IMR-90 (cell line): ENCODE data around the gene MAP2K5.

Experiments
- MAZ ChIP-seq: IDR thresholded peaks from 2 replicates; pipeline ENCODE4 v1.6.1; 2012; ENCODE audit warnings: low read depth, mild to moderate bottlenecking, low read length, improper control_type of control experiment, moderate library complexity, borderline replicate concordance
- TF ChIP-seq, protein P1 (sequence below): conservative IDR thresholded peaks from 2 replicates; pipeline ENCODE4 v1.5.1; 2012; ENCODE audit warnings: mild to moderate bottlenecking, low read depth, low read length, improper control_type of control experiment

DNA sequence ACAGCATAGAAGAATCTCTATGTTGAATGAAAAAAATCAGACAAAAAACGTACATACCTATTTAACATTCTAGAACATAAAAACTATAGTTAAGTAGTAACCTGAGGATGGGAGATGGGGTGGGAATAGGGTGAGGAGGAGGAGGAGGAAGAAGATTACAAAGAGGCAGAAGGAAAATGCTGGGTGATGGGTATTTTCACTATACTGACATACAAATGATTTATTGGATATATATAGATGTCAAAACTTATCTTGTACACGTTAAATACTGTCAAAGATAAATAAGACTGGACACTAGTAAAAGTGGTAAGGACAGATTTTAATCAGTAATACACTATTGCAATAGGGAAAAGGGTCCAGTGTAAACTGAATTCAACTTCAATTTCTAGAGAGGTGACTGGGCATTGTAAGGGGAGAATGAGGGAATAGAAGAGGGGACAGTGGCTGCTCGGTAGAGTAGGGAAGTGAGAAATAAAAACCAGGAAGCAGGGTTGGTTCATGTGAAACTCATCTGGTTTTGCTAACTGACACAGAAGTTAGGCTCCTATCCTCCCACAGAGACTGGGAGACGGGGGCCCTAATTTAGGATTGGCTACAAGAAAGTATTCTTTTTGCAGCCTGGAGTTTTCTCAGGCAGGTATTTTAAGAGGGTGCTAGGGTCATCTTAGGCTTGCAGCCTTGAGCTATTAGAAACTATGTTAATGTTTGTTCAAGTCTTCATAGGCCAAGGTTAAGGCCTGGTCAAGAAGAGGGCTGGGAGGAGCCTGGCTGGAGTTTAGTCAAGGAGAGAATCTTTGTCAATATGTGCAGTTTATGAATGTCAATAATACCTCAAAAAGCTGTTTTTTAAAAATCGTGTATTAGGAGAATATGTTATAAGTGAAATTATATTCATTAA lies 36.6 kb upstream of the MAP2K5 start:
- TF ChIP-seq, protein P1, sequence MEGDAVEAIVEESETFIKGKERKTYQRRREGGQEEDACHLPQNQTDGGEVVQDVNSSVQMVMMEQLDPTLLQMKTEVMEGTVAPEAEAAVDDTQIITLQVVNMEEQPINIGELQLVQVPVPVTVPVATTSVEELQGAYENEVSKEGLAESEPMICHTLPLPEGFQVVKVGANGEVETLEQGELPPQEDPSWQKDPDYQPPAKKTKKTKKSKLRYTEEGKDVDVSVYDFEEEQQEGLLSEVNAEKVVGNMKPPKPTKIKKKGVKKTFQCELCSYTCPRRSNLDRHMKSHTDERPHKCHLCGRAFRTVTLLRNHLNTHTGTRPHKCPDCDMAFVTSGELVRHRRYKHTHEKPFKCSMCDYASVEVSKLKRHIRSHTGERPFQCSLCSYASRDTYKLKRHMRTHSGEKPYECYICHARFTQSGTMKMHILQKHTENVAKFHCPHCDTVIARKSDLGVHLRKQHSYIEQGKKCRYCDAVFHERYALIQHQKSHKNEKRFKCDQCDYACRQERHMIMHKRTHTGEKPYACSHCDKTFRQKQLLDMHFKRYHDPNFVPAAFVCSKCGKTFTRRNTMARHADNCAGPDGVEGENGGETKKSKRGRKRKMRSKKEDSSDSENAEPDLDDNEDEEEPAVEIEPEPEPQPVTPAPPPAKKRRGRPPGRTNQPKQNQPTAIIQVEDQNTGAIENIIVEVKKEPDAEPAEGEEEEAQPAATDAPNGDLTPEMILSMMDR = no peak
- TF ChIP-seq MAZ = no peak
